Peyer's patch (tissue), 4 donors: Measurements from ENCODE around the gene IQCM.

Source experiments
- CTCF ChIP-seq, 6 experiments: fragments of 450-650 bp in 4 of 6; fragments of 200-600 bp in 2 of 6; sonication (generic) in 1 of 6; IDR thresholded peaks; one replicate each; pipeline ENCODE4 v1.5.1; 2017 to 2019; ENCODE audit warnings: antibody characterized with exemption in 6 of 6, mild to moderate bottlenecking in 3 of 6, moderate library complexity in 1 of 6
- POLR2A ChIP-seq, 2 donors: fragments of 450-650 bp; IDR thresholded peaks; one replicate each; pipeline ENCODE4 v1.5.1; 2017; ENCODE audit warnings: antibody characterized with exemption in 2 of 2, mild to moderate bottlenecking in 2 of 2, moderate library complexity in 2 of 2

GRCh38 chr4:149499726-149500125, 315.9 kb downstream of the IQCM start:
- TF ChIP-seq CTCF (IDR thresholded peaks at IDR 0.05), result no peak
- no peak for TF ChIP-seq POLR2A (IDR thresholded peaks at IDR 0.05)
